Cardiac fibroblast (primary cell): ENCODE data around the gene USP24.

Experiments used
- DNase-seq, 2 donors: peaks; one replicate each; pipeline versions ENCODE4 v3.0.0 to v3.0.0-alpha.2; 2010; ENCODE audit warnings: low read depth in 2 of 2
- H3K4me3 ChIP-seq, 2 donors: replicated peaks in 1 of 2; 1 replicate in 1 of 2; 2 replicates in 1 of 2; pipeline ENCODE4 v1.5.1; 2011; ENCODE audit warnings: low read depth in 2 of 2, low read length in 2 of 2, mild to moderate bottlenecking in 2 of 2, moderate library complexity in 1 of 2
- CTCF ChIP-seq: IDR thresholded peaks from one replicate; pipeline ENCODE4 v1.5.1; 2011; ENCODE audit warnings: low read depth, mild to moderate bottlenecking, low read length, inconsistent platforms

The USP24 gene

GRCh38 chr1:55134152-55134808 lies 80.9 kb downstream of the USP24 start:
- no peak for TF ChIP-seq CTCF
- DNase-seq: no peak

GRCh38 chr1:55131801-55132200 lies 83.4 kb downstream of the USP24 start:
- TF ChIP-seq CTCF: no peak
- H3K4me3 ChIP-seq: no peak overlapping the region
- DNase-seq: peak in 1 of 2 donors; percentile 83

More at GRCh38 chr1:55134152-55134808, 80.9 kb downstream of the USP24 start:
- H3K4me3 ChIP-seq: no peak overlapping the region

GRCh38 chr1:55131218-55131617 lies 83.9 kb downstream of the USP24 start:
- H3K4me3 ChIP-seq: no peak overlapping the region
- peak in 1 of 2 donors; percentile 25 for DNase-seq
- no peak for TF ChIP-seq CTCF

- peak; percentile 87 to 92 for DNase-seq
- H3K4me3 ChIP-seq: no peak overlapping the region
Measured at GRCh38 chr1:55129194-55129728, 85.9 kb downstream of the USP24 start.

GRCh38 chr1:55128418-55128995 lies 86.7 kb downstream of the USP24 start:
- TF ChIP-seq CTCF: no peak
- no peak for DNase-seq
- H3K4me3 ChIP-seq: no peak overlapping the region

More at GRCh38 chr1:55129194-55129728, 85.9 kb downstream of the USP24 start:
- TF ChIP-seq CTCF: no peak

GRCh38 chr1:55127827-55128343 lies 87.3 kb downstream of the USP24 start:
- DNase-seq: peak in 1 of 2 donors; percentile 70
- TF ChIP-seq CTCF: no peak
- no peak overlapping the region for H3K4me3 ChIP-seq
